Activated CD4-positive, alpha-beta T cell treated with anti-CD3 and anti-CD28 coated beads for 1 hour (primary cell): ENCODE results near the gene PDCD2L.

Experiments
- DNase-seq: peaks from one replicate; pipeline ENCODE4 v3.0.0-alpha.2; 2020

Gene PDCD2L

DNA sequence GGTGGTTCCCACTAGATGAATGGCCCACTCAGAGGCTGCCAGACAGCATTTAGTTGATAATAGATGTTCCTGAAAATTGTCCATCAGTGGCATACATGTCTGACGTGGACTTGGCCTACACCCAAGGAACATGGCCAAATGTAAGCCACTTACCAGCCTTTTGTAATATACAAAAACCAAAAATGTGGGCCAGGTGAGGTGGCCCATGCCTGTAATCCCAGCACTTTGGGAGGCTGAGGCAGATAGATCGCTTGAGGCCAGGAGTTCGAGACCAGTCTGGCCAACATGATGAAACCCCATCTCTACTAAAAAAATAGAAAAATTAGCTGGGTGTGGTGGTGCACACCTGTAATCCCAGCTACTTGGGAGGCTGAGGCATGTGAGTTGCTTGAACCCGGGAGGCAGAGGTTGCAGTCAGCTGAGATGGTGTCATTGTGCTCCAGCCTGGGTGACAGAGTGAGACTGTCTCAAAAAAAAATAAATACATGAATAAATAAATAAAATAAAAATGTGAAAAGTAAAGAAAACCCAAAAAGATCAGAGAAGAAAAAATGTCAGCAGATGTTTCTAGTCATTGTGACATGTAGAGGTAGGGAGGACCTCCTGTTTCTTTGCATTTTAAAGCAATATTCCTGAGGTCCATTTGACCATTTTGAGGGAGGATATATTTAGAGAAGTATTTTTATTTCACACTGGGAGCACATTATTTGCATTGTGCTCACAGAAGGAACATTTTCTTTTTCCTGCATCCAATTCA is 70.2 kb downstream of the PDCD2L start:
- no peak for DNase-seq

DNA sequence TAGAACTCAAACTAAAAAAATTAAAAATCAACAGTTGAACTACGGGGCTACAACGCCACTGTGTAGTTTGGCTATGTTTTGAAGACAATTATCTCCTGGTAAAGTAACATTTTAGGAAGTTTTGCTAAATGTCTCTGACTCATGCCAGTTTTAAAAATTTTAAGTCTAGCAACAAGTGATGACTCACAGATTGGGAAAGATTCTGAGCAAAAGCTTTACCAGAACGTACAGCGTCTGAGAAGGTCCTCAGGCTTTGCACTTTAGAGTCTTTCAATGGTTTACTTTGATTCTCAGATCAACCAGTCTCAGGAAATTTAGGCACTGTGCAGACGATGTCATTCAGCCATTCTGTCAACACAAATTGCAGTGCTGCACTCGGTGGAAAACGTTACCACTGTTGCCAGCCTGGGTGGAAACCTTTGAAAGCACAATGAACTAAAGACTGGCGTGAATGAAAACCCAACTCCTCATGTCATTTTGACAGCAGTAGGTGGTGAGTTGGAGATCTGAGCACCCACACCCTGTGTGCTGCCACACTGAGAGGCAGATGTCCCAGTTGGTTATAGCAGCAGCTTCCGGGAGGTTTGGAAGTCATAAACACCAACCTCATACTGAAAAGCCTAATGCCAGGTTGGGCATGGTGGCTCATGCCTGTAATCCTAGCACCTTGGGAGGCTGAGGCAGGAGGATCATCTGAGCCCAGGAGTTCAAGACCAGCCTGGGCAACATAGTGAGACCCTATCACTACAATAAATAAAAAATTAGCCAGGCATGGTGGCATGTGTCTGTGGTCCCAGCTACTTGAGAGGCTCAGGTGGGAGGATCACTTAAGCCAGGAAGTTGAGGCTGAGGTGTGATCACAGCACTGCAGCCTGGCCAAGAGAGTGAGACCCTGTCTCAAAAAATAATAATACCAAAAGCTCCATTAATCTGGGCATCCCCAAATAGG is 71.1 kb downstream of the PDCD2L start:
- DNase-seq, result no peak
